HG02943 (cell line): ENCODE measurements around the gene DSC2.
"Not testable (repeated sequence)": the region's sequence is repeated elsewhere in the genome, so short reads cannot be mapped to it uniquely, and the experiment has no call there.

Experiments
- ATAC-seq: cut with Tn5 transposase; IDR thresholded peaks from one replicate; pipeline ENCODE4 v1.9.1; 2021; ENCODE audit warnings: mild to moderate bottlenecking, low read depth, moderate library complexity; ENCODE audit not compliant: unreplicated experiment

DSC2 gene

DNA sequence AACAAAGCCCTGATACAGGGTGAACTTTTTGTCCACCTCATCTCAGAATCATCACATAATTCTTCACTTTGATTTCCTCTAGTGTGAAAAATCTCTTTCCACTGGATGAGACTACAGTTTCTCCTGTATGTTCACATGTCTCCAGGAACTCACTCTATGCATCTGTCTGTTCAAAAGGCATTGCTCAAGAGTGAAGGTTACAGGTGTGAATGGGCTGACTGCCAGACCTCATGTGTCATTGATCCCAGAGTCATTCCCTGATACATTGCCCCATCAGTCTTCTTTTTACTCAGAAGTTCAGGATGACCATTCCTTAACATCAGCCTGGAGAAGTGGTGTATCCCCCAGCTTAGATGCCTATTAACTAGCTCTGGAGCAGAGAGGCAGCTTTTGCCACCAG lies 55.3 kb downstream of the DSC2 start:
- no peak for ATAC-seq

- ATAC-seq, result no peak
Observed at GRCh38 chr18:31045599-31045998, 56.6 kb downstream of the DSC2 start.

DNA sequence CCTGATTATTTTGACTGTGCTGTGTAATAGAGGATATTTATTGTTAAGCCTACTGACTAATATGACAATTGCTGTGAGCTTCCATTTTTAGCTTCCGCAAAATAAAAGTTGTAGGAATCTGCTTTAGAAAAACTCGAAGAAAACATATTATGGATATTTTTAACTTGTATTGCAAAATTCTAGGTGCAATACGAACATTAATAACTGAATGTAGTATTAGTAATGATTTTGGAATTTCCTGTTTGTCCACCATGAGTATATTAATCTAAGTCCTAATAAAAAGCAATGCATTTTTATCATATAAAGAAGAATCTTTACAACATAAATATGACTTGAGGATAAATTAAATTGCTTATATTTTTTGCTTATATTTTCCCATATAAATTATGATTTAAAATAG lies 57.3 kb downstream of the DSC2 start:
- no peak for ATAC-seq

- ATAC-seq, result no peak
Observed at GRCh38 chr18:31043709-31044108, 58.5 kb downstream of the DSC2 start.

DNA sequence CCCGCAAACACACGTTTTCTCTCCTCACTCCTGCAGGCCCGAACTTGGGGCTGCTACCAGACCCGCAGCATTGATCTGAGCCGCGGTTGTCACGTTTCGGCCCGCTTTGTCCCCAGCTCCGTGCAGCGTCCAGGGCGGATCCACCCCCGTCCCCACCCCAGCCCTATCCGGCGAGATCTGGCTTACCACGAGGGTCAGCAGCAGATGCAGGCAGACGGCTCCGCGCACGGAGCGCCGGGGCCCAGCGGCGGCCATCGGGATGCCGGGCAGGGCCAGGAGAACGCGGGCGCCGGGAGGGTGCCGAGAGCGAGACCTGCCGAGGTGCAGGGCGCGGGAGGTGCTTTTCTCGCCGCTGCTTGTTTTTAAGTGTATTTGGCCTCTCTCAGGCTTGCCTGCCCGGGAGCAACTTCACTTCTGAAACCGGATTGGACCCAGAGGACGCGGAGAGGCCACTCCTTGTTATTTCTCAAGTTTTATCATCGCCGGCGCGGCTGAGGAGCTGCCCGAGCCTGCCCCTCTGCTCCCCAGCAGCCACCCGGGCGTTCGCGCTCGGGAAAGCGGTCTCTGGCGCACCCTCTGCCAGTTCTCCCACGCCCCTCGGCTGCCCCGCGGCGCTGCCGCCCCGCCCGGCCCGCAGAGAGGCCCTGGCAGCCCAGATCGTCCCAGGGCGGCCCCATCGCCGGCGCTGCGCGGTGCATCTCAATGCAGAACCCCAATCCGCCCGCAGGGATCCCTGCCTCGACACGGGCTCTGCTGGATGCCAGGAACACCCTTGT lies 59.6 kb downstream of the DSC2 start, which contains the start of gene DSC3:
Gene DSC3, minus strand, starts transcription at position 337 of the 776 bp plus-strand sequence. Its CDS starts 82 bp downstream, at position 255.
- ATAC-seq, result no peak

GRCh38 chr18:31042084-31042405 lies 60.2 kb downstream of the DSC2 start:
- no peak for ATAC-seq

- no peak for ATAC-seq
Observed at GRCh38 chr18:31041271-31042083, 60.7 kb downstream of the DSC2 start.

DNA sequence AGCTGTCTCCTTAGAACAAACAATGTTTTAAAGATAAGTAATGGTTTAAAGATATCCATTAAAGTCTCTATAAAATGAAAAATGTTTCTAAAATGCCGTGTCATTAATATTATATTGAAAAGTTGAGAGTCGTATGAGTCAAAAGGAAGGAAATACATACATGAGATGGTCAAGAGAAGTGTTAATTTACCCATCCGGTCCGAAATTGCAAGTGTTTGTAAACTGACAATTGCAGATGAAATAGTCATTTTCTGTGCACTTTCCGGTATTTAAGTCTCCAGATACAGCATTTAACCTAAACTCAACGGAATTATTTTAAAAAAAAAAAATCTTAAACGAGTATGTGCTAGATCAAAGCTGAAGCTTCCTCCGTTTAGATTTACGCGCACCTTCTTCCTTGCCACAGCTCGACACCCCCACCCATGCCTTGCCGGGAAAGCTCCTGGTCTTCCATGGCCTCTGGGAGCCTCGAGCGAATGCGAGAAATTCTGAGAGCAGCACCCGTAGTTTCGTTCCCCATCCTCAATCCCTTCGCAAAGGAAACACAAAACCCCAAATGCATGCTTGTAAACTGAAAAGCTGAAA lies 61.4 kb downstream of the DSC2 start:
- ATAC-seq, result no peak

- no peak for ATAC-seq
Observed at GRCh38 chr18:31039426-31039825, 62.8 kb downstream of the DSC2 start.

GRCh38 chr18:31037686-31038085 lies 64.5 kb downstream of the DSC2 start:
- not testable (repeated sequence) for ATAC-seq

DNA sequence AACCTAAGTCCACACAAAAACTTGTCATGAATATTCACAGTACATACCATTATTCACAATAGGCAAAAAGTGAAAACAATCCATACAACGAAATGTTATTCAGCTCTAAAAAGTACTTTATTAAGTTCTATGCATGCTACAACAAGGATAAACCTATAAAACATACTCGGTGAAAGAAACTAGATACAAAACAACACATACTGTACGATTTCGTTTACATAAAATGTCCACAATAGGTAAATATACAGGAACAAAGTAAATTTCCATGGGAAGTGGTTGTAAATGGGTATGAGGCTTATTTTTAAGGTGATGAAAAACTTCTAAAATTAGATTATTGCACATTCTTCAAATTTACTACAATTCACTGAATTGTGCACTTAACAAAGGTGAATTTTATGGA lies 67.7 kb downstream of the DSC2 start:
- no peak for ATAC-seq

DNA sequence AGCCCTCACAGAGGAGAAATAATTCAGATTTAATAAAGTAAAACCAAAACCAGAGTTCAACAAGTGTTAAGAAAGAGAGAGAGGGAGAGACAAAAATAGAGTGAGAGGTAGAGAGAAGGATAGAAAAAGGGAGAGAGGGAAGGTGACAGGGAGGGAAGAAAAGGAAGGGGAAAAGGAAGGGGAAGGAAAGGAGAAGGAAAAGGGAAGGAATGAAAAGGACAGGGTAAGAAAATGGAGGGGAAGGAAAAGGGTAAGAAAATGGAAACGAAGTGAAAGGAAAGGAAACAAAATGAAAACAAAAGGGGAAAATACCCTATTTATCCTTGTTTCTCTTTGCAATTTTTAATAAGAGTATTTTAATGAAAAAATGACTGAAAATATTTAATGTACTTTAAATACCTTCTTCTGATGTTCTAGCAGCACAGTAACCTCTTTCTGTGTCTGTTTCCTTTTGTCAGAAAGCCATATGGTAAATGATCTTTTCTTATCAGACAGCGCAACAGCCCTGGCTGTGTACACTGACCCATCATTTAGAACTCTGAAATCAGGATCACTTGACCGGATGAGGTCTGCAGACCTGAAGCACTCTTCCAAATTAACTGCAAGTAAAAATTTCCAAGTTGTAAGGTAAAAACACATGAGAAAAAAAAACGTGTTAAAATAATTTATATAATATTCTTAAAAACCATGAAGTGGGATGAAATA lies 71.5 kb downstream of the DSC2 start:
- ATAC-seq, result no peak

GRCh38 chr18:31015715-31016434 lies 86.3 kb downstream of the DSC2 start:
- ATAC-seq, result no peak

- ATAC-seq, result not testable (repeated sequence)
Observed at GRCh38 chr18:31011455-31011854, 90.8 kb downstream of the DSC2 start.

GRCh38 chr18:31010601-31011000 lies 91.6 kb downstream of the DSC2 start:
- ATAC-seq, result no peak
